Measurements from ENCODE around the gene CAMSAP2.
A peak's percentile ranks its signal among the peaks of the same experiment; 100 is the strongest.

CAMSAP2 gene

DNA sequence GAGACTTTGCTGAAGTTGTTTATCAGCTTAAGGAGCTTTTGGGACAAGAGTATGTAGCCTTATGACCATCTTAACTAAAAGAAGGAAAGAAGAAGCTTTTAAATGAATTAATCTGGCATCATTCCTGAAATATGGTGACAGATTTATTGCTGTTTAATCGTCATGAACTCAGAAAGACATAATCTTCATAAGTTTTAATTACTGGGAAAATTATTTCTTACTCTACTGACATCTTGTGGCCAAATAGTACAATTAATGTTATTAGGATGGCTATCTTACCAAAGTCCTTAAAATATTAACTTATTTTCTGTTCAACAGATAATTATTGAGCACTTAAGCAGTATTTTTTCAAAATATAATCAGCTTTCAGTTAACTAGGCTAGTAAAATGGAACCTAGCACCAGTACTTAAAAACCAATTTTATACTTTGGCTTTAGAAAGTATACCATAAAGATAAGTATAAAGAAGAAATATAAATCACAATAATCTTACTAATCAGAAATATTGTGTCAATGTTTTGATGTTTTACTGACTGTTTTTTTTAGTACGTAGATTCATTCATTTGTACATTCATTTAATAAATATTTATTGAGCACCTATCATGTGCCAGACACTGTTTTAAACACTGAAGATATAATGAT is 99.4 kb downstream of the CAMSAP2 start:
- no peak overlapping the region for H3K4me3 ChIP-seq (replicated peaks; ENCODE audit: low read depth, low read length)
- DNase-seq (ENCODE audit: low read depth): peak; percentile 48
- TF ChIP-seq, protein P1, sequence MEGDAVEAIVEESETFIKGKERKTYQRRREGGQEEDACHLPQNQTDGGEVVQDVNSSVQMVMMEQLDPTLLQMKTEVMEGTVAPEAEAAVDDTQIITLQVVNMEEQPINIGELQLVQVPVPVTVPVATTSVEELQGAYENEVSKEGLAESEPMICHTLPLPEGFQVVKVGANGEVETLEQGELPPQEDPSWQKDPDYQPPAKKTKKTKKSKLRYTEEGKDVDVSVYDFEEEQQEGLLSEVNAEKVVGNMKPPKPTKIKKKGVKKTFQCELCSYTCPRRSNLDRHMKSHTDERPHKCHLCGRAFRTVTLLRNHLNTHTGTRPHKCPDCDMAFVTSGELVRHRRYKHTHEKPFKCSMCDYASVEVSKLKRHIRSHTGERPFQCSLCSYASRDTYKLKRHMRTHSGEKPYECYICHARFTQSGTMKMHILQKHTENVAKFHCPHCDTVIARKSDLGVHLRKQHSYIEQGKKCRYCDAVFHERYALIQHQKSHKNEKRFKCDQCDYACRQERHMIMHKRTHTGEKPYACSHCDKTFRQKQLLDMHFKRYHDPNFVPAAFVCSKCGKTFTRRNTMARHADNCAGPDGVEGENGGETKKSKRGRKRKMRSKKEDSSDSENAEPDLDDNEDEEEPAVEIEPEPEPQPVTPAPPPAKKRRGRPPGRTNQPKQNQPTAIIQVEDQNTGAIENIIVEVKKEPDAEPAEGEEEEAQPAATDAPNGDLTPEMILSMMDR (IDR thresholded peaks at IDR 0.05; ENCODE audit: low read length, missing control alignments): peak; percentile 40

DNA sequence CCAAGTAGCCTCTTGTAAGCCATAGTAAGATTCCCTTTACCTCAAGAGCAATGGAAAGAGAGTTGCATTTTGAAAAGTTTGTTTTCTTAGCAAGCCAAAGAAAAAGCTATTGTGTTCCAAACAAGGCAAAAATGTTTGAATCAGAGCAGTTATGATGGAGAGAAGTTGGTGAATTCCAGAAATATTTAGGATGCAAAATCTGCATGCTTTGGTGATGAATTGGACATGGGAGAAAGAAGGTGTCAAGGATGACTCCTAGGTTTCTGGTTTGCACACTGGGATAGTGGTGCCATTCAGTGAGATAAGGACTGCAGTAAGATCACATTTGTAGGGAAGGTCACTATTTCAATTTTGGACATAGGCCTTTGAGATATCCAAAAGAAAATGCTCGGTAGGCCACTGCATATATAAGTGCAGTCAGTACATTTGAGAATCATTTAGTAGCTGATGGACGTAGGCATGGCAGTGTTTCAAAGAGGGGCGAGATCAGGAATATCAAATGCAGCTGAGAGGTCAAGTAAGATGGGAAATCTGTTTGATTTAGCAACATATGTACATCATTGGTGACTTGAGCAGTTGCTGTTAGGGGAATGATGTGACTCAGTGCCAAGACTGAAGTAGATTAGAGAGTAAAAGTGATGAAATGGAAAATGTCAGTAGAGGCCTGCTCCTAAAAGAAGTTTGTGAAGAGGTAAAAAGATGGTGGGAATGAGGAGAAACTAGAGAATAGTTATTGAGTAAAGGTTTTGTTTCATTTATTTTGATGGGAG is 100.2 kb downstream of the CAMSAP2 start:
- H3K4me3 ChIP-seq (replicated peaks; ENCODE audit: low read depth, low read length): no peak overlapping the region
- TF ChIP-seq, protein P1 (IDR thresholded peaks at IDR 0.05; ENCODE audit: low read length, missing control alignments): no peak
- DNase-seq (ENCODE audit: low read depth): peak; percentile 68

DNA sequence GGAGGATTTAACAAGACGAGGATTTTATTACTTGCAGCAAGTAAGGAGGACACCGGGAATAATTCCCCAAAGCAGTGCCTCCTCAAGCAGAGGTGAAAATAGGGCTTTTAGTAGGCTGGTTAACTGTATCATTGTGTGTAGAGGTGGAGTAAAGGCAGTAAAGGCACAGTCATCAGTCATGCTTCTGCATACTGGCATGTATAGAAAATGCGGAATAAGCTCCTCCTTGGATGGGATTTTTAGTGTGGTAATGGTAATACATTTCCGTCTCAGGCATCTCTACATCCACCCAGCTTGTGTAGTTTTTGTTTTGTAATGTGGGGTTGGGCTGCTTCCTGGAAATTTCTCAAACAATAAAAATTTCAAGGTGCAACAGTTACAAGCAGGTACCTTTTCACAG is 106.7 kb downstream of the CAMSAP2 start:
- TF ChIP-seq, protein P1 (IDR thresholded peaks at IDR 0.05; ENCODE audit: low read length, missing control alignments): no peak
- DNase-seq (ENCODE audit: low read depth): no peak
- H3K4me3 ChIP-seq (replicated peaks; ENCODE audit: low read depth, low read length): no peak overlapping the region

DNA sequence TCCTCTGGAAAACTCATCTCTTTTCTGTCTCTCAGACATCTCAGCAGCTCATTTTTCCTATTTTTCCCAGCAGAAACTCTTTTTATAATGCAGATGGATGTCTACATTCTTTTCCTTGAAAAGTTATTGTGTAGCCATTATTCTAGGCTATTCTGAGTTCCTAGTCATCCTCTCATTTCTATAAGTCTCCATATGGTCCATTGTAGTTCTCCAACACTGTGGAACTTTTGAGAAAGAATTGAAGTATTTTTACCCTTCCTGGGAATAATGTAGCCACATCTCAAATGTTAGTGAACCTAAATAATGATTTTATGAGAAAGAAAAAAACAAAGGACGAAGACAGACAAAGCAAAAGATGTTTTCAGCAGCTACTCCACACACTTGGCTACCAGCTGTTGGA is 107.7 kb downstream of the CAMSAP2 start:
- DNase-seq (ENCODE audit: low read depth): no peak
- TF ChIP-seq, protein P1 (IDR thresholded peaks at IDR 0.05; ENCODE audit: low read length, missing control alignments): no peak
- no peak overlapping the region for H3K4me3 ChIP-seq (replicated peaks; ENCODE audit: low read depth, low read length)

DNA sequence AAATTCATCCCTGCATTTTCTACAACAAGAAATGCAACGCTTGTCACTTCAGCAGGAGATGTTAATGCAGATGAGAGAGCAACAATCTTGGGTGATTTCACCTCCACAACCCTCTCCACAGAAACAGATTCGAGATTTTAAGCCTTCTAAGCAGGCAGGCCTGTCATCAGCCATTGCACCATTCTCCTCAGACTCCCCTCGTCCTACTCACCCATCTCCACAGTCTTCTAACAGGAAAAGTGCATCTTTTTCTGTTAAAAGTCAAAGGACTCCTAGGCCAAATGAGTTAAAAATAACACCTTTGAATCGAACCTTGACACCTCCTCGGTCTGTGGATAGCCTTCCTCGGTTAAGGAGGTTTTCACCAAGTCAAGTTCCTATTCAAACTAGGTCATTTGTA is 110.7 kb downstream of the CAMSAP2 start:
- TF ChIP-seq, protein P1 (IDR thresholded peaks at IDR 0.05; ENCODE audit: low read length, missing control alignments): no peak
- no peak for DNase-seq (ENCODE audit: low read depth)
- H3K4me3 ChIP-seq (replicated peaks; ENCODE audit: low read depth, low read length): no peak overlapping the region

DNA sequence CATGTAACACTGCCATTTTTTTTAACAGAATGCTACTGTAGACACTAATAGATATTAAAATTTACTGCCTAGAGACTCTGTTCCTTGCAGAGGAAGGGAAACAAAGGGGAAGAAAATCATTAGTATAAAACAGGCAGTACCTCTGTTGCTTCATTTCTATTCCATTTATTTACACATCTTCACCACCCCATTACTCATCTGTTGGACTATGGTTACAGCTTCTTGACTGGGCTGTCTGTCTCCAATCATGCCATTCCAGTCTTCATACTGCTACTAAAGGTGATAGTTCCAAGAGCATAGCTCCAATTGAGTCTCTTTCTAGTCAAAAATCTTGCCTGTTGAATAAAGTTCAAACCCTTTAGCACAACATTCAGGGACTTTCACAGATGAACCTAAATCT is 111.9 kb downstream of the CAMSAP2 start:
- TF ChIP-seq, protein P1 (IDR thresholded peaks at IDR 0.05; ENCODE audit: low read length, missing control alignments): no peak
- no peak overlapping the region for H3K4me3 ChIP-seq (replicated peaks; ENCODE audit: low read depth, low read length)
- no peak for DNase-seq (ENCODE audit: low read depth)
